DOHH2 (cell line): ENCODE data around the gene CPED1.

Experiments used
- H3F3A ChIP-seq: fragments of 200-600 bp; sonication (generic), shearing (Covaris generic); 2 replicates; pipeline ENCODE4 v1.6.0; 2016; ENCODE audit warnings: antibody characterized with exemption, mild to moderate bottlenecking; ENCODE audit not compliant: control insufficient read depth, insufficient read depth
- H3K27ac ChIP-seq: fragments of 200-600 bp; sonication (generic); 2 replicates; pipeline ENCODE4 v1.5.1; 2014; ENCODE audit warnings: low read depth, mild to moderate bottlenecking, low read length, moderate library complexity
- H3K27me3 ChIP-seq: fragments of 200-600 bp; sonication (generic); 2 replicates; pipeline ENCODE4 v1.6.1; 2014; ENCODE audit warnings: mild to moderate bottlenecking, low read length, mixed read lengths; ENCODE audit not compliant: control insufficient read depth
- H3K36me3 ChIP-seq: fragments of 200-600 bp; sonication (generic); 2 replicates; pipeline ENCODE4 v1.6.1; 2014; ENCODE audit warnings: mild to moderate bottlenecking, low read length, moderate library complexity, mixed read lengths; ENCODE audit not compliant: control insufficient read depth
- H3K4me1 ChIP-seq: fragments of 200-600 bp; sonication (generic); 2 replicates; pipeline ENCODE4 v1.6.1; 2014; ENCODE audit warnings: mild to moderate bottlenecking, low read length, mixed read lengths; ENCODE audit not compliant: control insufficient read depth
- H3K4me2 ChIP-seq: fragments of 200-600 bp; sonication (generic); 2 replicates; pipeline ENCODE4 v1.6.0; 2014; ENCODE audit warnings: mild to moderate bottlenecking, low read length, moderate library complexity
- H3K4me3 ChIP-seq: fragments of 200-600 bp; sonication (generic); 2 replicates; pipeline ENCODE4 v1.5.1; 2014; ENCODE audit warnings: mild to moderate bottlenecking, low read length, mixed read lengths
- H3K79me2 ChIP-seq: fragments of 200-600 bp; sonication (generic); 2 replicates; pipeline ENCODE4 v1.6.1; 2014; ENCODE audit warnings: mild to moderate bottlenecking, low read length, mixed read lengths; ENCODE audit not compliant: control insufficient read depth
- H3K9me2 ChIP-seq: fragments of 200-600 bp; sonication (generic); replicated peaks from 2 replicates; pipeline ENCODE4 v1.6.1; 2014; ENCODE audit warnings: mild to moderate bottlenecking, low read length, mixed read lengths; ENCODE audit not compliant: control insufficient read depth
- H3K9me3 ChIP-seq: fragments of 200-600 bp; sonication (generic); 2 replicates; pipeline ENCODE4 v1.6.1; 2014; ENCODE audit warnings: antibody characterized with exemption, low read length, mixed read lengths; ENCODE audit not compliant: control insufficient read depth, insufficient read depth
- H4K20me1 ChIP-seq: fragments of 200-600 bp; sonication (generic); 2 replicates; pipeline ENCODE4 v1.6.0; 2014; ENCODE audit warnings: low read depth, mild to moderate bottlenecking, antibody characterized with exemption, low read length, moderate library complexity; ENCODE audit not compliant: control insufficient read depth, insufficient read depth
- CTCF ChIP-seq: fragments of 200-600 bp; sonication (generic); IDR thresholded peaks from one replicate; pipeline ENCODE4 v1.5.1; 2014; ENCODE audit warnings: antibody characterized with exemption, mild to moderate bottlenecking, low read depth, low read length; ENCODE audit not compliant: poor library complexity, severe bottlenecking
- EZH2phosphoT487 ChIP-seq: fragments of 200-600 bp; sonication (generic); IDR thresholded peaks from 2 replicates; pipeline ENCODE4 v1.6.1; 2017; ENCODE audit warnings: borderline replicate concordance, mild to moderate bottlenecking, antibody characterized with exemption, low read length, moderate library complexity, mixed read lengths

Gene CPED1

DNA sequence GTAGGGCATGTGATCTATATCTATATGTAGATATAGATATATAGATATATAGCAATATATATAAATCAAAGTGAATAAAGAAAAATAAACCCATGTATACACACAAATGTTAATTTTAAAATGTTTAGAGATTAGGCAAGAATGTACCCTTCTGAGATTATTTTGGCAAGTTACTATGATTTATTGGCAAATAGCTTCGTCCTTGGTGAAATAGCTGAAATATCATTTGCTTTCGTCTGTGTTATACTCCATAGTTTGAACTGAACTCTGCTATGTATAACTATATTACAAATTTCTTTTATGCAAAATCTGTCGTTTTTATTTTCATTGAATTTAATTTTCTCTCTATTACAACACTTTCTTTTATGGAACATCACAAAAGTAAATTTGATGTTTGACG is 57.5 kb downstream of the CPED1 start:
- H3K4me2 ChIP-seq: no peak overlapping the region
- no peak for TF ChIP-seq CTCF
- TF ChIP-seq EZH2phosphoT487: no peak
- no peaks in the 10 kb centered on the region for H3K27me3 ChIP-seq
- H3K9me3 ChIP-seq: no peaks in the 10 kb centered on the region
- no peak overlapping the region for H3K27ac ChIP-seq
- H3K9me2 ChIP-seq: no peaks in the 10 kb centered on the region
- H3K79me2 ChIP-seq: no peaks in the 10 kb centered on the region
- no peaks in the 10 kb centered on the region for H3F3A ChIP-seq
- no peaks in the 10 kb centered on the region for H3K4me1 ChIP-seq
- H3K36me3 ChIP-seq: no peaks in the 10 kb centered on the region
- H3K4me3 ChIP-seq: no peak overlapping the region
- H4K20me1 ChIP-seq: no peaks in the 10 kb centered on the region

- Histone ChIP-seq H3K4me1 (no peaks in the 10 kb centered on the region), H4K20me1 (no peaks in the 10 kb centered on the region), H3K4me3 (no peak overlapping the region), H3K36me3 (no peaks in the 10 kb centered on the region), H3K79me2 (no peaks in the 10 kb centered on the region), H3K27ac (no peak overlapping the region), H3K9me3 (no peaks in the 10 kb centered on the region), H3K27me3 (no peaks in the 10 kb centered on the region), H3K9me2 (no peaks in the 10 kb centered on the region), H3F3A (no peaks in the 10 kb centered on the region), H3K4me2 (no peak overlapping the region)
- TF ChIP-seq EZH2phosphoT487: no peak
- no peak for TF ChIP-seq CTCF
Observed at GRCh38 chr7:121046893-121047468, 58.5 kb downstream of the CPED1 start.

- no peaks in the 10 kb centered on the region for H3K4me1 ChIP-seq
- no peaks in the 10 kb centered on the region for H3K36me3 ChIP-seq
- no peaks in the 10 kb centered on the region for H3K79me2 ChIP-seq
- no peaks in the 10 kb centered on the region for H4K20me1 ChIP-seq
- no peak overlapping the region for H3K4me2 ChIP-seq
- H3K4me3 ChIP-seq: no peak overlapping the region
- no peaks in the 10 kb centered on the region for H3K27me3 ChIP-seq
- no peaks in the 10 kb centered on the region for H3K9me2 ChIP-seq
- no peaks in the 10 kb centered on the region for H3F3A ChIP-seq
- TF ChIP-seq EZH2phosphoT487 (no peak), CTCF (no peak)
- H3K9me3 ChIP-seq: no peaks in the 10 kb centered on the region
- no peak overlapping the region for H3K27ac ChIP-seq
Observed at GRCh38 chr7:121048195-121048594, 59.7 kb downstream of the CPED1 start.
